Measurements from ENCODE around the gene MGAT5.

DNA sequence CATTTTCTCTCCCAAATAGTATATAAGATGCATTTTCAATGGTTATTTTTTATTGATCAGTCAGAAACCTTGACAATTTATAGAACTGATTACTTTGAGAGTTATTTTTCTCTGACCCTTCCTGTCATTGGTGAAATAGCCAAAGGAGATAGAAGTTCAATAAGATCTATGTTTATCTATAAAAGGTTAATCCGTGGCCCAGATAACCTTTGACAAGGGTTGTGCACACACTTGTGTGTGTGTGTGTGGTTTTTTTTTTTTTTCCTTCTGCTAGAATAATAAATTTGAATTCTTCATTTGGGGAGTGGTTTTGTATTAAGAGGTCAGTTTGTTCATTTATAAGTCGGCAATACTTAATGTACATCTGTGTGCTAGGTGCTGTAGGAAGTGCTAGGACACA is 160.0 kb downstream of the MGAT5 start:
- TF ChIP-seq, protein P1, sequence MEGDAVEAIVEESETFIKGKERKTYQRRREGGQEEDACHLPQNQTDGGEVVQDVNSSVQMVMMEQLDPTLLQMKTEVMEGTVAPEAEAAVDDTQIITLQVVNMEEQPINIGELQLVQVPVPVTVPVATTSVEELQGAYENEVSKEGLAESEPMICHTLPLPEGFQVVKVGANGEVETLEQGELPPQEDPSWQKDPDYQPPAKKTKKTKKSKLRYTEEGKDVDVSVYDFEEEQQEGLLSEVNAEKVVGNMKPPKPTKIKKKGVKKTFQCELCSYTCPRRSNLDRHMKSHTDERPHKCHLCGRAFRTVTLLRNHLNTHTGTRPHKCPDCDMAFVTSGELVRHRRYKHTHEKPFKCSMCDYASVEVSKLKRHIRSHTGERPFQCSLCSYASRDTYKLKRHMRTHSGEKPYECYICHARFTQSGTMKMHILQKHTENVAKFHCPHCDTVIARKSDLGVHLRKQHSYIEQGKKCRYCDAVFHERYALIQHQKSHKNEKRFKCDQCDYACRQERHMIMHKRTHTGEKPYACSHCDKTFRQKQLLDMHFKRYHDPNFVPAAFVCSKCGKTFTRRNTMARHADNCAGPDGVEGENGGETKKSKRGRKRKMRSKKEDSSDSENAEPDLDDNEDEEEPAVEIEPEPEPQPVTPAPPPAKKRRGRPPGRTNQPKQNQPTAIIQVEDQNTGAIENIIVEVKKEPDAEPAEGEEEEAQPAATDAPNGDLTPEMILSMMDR (conservative IDR thresholded peaks at IDR 0.05) = no peak
- no peak for TF ChIP-seq ZFX (IDR thresholded peaks at IDR 0.05)
